HepG2 (cell line): ENCODE data around the gene ZFP36L2. TPM values are rescaled to one million over a fixed set of nuclear protein-coding genes. Genes with fewer than 3 reads are reported as not detected.

ENCODE experiments used
- ADNP ChIP-seq: sonication (generic); formaldehyde crosslinking; IDR thresholded peaks from 2 replicates; pipeline ENCODE4 v1.4.0; 2020; ENCODE audit warnings: missing genetic modification reagents
- ARID2 ChIP-seq: sonication (generic); formaldehyde crosslinking; IDR thresholded peaks from 2 replicates; pipeline ENCODE4 v1.8.1; 2022; ENCODE audit warnings: mild to moderate bottlenecking, missing genetic modification reagents, borderline replicate concordance
- CAMTA2 ChIP-seq: sonication (generic); formaldehyde crosslinking; IDR thresholded peaks from 2 replicates; pipeline ENCODE4 v1.4.0; 2020; ENCODE audit warnings: mild to moderate bottlenecking, missing genetic modification reagents, borderline replicate concordance
- CHD2 ChIP-seq: IDR thresholded peaks from 2 replicates; pipeline ENCODE4 v1.6.1; 2011; ENCODE audit warnings: low read depth, low read length, improper control_type of control experiment
- KDM2A ChIP-seq: sonication (generic); formaldehyde crosslinking; IDR thresholded peaks from 2 replicates; pipeline ENCODE4 v1.4.0; 2020; ENCODE audit warnings: low read depth, missing genetic modification reagents, borderline replicate concordance
- PAF1 ChIP-seq: IDR thresholded peaks from 2 replicates; pipeline ENCODE4 v1.6.1; 2016; ENCODE audit warnings: missing genetic modification reagents, missing compliant biosample characterization
- PAX8 ChIP-seq: sonication (generic); formaldehyde crosslinking; IDR thresholded peaks from 2 replicates; pipeline ENCODE4 v1.8.0; 2022; ENCODE audit warnings: mild to moderate bottlenecking, missing genetic modification reagents, borderline replicate concordance
- RARA ChIP-seq: IDR thresholded peaks from 2 replicates; pipeline ENCODE4 v1.6.1; 2016; ENCODE audit warnings: missing genetic modification reagents, missing compliant biosample characterization
- RFXANK ChIP-seq: IDR thresholded peaks from 2 replicates; pipeline ENCODE4 v1.6.1; 2016
- STAT6 ChIP-seq: sonication (generic); formaldehyde crosslinking; IDR thresholded peaks from 2 replicates; pipeline ENCODE4 v1.4.0; 2020; ENCODE audit warnings: missing genetic modification reagents, mild to moderate bottlenecking, borderline replicate concordance
- TBL1XR1 ChIP-seq: fragments of 150-350 bp; IDR thresholded peaks from 2 replicates; pipeline ENCODE4 v1.6.1; 2014; ENCODE audit warnings: borderline replicate concordance, low read length; ENCODE audit not compliant: partially characterized antibody
- ZNF251 ChIP-seq: sonication (generic); formaldehyde crosslinking; IDR thresholded peaks from 2 replicates; pipeline ENCODE4 v1.9.0; 2021; ENCODE audit warnings: mild to moderate bottlenecking, missing genetic modification reagents
- ZNF275 ChIP-seq: sonication (generic); formaldehyde crosslinking; IDR thresholded peaks from 2 replicates; pipeline ENCODE4 v1.8.0; 2022; ENCODE audit warnings: missing genetic modification reagents, mild to moderate bottlenecking, inconsistent platforms, borderline replicate concordance
- ZNF331 ChIP-seq: sonication (generic); formaldehyde crosslinking; IDR thresholded peaks from 2 replicates; pipeline ENCODE4 v1.4.0; 2020; ENCODE audit warnings: missing genetic modification reagents
- ZNF597 ChIP-seq: sonication (generic); formaldehyde crosslinking; IDR thresholded peaks from 2 replicates; pipeline ENCODE4 v1.5.0; 2020; ENCODE audit warnings: missing genetic modification reagents
- polyA plus RNA-seq, 8 experiments: library from polyadenylated mRNA; depleted of rRNA in 3 of 8; stranded (reverse) in 7 of 8; unstranded in 1 of 8; fragments of >200 nt; fragmentation: Illumina TruSeq in 4 of 8; extraction: Trizol in 4 of 8; gene quantifications; 2 replicates each; pipeline versions ENCODE4 v1.2.1 to v1.2.3, GENCODE V29; 2011 to 2016; ENCODE audit warnings: low read depth in 4 of 8, missing spikeins in 1 of 8, mixed read lengths in 1 of 8; ENCODE audit not compliant: insufficient read depth in 1 of 8
- total RNA-seq, 5 experiments: library from RNA; depleted of rRNA; stranded (reverse); fragments of >200 nt; fragmentation: Illumina TruSeq; extraction: Trizol; gene quantifications; 2 replicates each; pipeline ENCODE4 v1.2.3, GENCODE V29; 2016; ENCODE audit warnings: low read depth in 1 of 5
- TF ChIP-seq, protein P1 (sequence below): sonication (generic); formaldehyde crosslinking; IDR thresholded peaks from 2 replicates; pipeline ENCODE4 v1.4.0; 2020; ENCODE audit warnings: mild to moderate bottlenecking, missing genetic modification reagents, borderline replicate concordance

ZFP36L2 gene
- total and polyA plus RNA-seq, 2 of the 13 experiments (the other 11 are each of a cell fraction or from before 2014, with no cell fraction given) = 11.2 to 21.8 TPM

- TF ChIP-seq ZNF275 (0 out of 2 replicates have a peak, but pooled peaks have one; percentile 25), PAX8 (no peak), RARA (CRISPR knock-in tag) (peak; percentile 97), ZNF251 (no peak), TBL1XR1 (peak; percentile 68), ZNF597 (no peak), KDM2A (CRISPR knock-in tag) (peak; percentile 81), CAMTA2 (CRISPR knock-in tag) (0 out of 2 replicates have a peak, but pooled peaks have one; percentile 87), ADNP (CRISPR knock-in tag) (no peak), ZNF331 (CRISPR knock-in tag) (peak; percentile 87; the same call in 1 of the 2 replicates), PAF1 (peak; percentile 51; the same call in 1 of the 2 replicates), RFXANK (CRISPR knock-in tag) (no peak), CHD2 (no peak; the same call in 1 of the 2 replicates), ARID2 (CRISPR knock-in tag) (peak; percentile 71), STAT6 (peak; percentile 90; the same call in 1 of the 2 replicates)
- TF ChIP-seq, protein P1, sequence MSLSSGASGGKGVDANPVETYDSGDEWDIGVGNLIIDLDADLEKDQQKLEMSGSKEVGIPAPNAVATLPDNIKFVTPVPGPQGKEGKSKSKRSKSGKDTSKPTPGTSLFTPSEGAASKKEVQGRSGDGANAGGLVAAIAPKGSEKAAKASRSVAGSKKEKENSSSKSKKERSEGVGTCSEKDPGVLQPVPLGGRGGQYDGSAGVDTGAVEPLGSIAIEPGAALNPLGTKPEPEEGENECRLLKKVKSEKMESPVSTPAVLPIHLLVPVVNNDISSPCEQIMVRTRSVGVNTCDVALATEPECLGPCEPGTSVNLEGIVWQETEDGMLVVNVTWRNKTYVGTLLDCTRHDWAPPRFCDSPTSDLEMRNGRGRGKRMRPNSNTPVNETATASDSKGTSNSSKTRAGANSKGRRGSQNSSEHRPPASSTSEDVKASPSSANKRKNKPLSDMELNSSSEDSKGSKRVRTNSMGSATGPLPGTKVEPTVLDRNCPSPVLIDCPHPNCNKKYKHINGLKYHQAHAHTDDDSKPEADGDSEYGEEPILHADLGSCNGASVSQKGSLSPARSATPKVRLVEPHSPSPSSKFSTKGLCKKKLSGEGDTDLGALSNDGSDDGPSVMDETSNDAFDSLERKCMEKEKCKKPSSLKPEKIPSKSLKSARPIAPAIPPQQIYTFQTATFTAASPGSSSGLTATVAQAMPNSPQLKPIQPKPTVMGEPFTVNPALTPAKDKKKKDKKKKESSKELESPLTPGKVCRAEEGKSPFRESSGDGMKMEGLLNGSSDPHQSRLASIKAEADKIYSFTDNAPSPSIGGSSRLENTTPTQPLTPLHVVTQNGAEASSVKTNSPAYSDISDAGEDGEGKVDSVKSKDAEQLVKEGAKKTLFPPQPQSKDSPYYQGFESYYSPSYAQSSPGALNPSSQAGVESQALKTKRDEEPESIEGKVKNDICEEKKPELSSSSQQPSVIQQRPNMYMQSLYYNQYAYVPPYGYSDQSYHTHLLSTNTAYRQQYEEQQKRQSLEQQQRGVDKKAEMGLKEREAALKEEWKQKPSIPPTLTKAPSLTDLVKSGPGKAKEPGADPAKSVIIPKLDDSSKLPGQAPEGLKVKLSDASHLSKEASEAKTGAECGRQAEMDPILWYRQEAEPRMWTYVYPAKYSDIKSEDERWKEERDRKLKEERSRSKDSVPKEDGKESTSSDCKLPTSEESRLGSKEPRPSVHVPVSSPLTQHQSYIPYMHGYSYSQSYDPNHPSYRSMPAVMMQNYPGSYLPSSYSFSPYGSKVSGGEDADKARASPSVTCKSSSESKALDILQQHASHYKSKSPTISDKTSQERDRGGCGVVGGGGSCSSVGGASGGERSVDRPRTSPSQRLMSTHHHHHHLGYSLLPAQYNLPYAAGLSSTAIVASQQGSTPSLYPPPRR (CRISPR knock-in tag) = peak; percentile 94
These were observed 32.1 kb downstream of the ZFP36L2 start (continued) for GRCh38 chr2:43194121-43194869.
